NCI-H2171 (cell line): ENCODE measurements around the gene TRMT13.
"Not testable (repeated sequence)": the region's sequence is repeated elsewhere in the genome, so short reads cannot be mapped to it uniquely, and the experiment has no call there.

ENCODE experiments used
- DNase-seq: peaks from one replicate; lab custom pipeline; 2025; lab: John Stamatoyannopoulos, UW

The TRMT13 gene

GRCh38 chr1:100164216-100164615, 31.3 kb downstream of the TRMT13 start:
- peak; percentile 26 for DNase-seq

DNA sequence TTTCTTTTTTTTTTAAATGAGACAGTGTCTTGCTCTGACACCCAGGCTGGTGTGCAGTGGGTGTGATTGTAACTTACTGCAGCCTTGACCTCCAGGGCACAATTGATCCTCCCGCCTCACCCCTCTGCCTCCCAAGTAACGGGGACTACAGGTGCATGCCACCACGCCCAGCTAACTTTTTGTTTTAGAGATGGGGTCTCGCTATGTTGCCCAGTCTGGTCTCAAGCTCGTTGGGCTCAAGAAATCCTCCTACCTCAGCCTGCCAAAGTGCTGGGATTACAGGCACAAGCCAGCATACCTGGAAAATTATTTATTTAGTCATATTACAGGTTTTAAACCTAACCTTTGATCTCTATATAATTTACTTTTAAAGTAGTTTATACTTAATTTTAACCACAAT, 31.7 kb downstream of the TRMT13 start:
- DNase-seq, result no peak

DNA sequence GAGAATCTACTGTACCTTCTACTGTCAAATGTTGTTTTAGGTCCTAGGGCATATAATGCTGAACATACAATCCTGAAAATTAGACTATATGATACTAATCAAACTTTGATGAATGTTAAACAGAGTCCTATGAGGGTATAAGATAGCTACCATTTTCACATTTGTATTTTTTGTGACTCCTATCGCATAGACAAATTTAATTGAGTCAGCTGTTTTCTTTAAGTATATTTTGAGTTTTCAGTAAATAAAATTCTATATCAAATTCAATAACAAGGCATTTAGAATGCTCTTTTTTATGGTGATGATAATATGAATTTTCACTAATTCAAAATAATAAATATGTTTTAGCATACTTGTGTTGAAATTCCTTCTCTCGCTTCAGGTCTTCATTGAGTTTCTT, 35.1 kb downstream of the TRMT13 start:
- no peak for DNase-seq

GRCh38 chr1:100177295-100178041, 44.5 kb downstream of the TRMT13 start:
- no peak for DNase-seq

DNA sequence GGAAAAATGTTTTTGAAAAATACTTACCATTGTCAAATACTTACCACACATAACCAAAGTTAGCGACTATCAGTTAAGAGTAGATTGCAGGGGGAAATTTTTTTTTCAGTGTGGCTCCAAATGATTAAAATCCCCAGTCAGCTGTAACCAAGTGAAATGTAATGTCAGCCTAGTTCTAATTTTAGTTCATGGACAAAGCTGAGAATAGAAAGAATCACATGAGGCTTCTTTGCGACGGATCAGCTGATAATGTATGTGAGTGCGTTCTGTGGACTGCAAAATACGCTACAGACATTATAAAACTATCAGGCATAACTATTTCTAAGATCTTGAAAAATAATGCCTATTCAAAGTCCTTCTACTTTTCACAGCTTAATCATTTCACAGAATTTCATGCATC, 45.1 kb downstream of the TRMT13 start, which contains the start of gene LRRC39:
LRRC39 (minus strand) TSS at position 166 of the 400 bp plus-strand sequence. CDS start 9,740 bp downstream, outside the sequence.
- no peak for DNase-seq

- DNase-seq, result no peak
These were observed 50.4 kb downstream of the TRMT13 start for GRCh38 chr1:100183370-100183769.

GRCh38 chr1:100184536-100184935, 51.6 kb downstream of the TRMT13 start:
- DNase-seq, result no peak

GRCh38 chr1:100187912-100188311, 54.9 kb downstream of the TRMT13 start:
- no peak for DNase-seq

DNA sequence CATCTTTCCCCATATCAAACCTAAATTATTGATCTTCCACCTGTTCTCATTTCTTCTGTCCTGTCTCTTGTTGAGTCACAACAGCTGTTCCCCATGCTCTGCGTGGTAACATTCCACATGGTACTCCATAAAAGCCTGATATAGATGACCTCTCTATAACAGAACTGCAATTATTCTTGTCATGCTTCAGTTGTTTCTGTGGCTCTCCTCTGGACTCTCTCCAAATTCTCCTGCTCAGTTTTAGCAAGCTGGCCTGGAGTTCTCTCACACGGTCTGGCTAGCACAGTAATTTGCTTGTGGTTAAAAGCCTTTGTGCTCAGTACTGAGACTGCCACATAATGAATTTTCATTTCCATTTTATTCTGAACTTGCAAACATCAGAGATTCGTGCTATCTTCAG, 55.7 kb downstream of the TRMT13 start:
- peak; percentile 64 for DNase-seq

GRCh38 chr1:100198596-100198995, 65.6 kb downstream of the TRMT13 start:
- DNase-seq, result no peak

DNA sequence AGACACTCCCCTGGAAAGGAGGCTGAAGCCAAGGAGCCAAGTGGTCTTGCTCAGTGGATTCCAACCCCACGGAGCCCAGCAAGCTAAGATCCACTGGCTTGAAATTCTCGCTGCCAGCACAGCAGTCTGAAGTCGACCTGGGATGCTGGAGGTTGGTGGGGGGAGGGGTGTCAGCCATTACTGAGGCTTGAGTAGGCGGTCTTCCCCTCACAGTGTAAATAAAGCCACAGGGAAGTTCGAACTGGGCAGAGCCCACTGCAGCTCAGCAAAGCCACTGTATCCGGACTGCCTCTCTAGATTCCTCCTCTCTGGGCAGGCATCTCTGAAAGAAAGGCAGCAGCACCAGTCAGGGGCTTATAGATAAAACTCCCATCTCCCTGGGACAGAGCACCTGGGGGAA, 67.1 kb downstream of the TRMT13 start:
- not testable (repeated sequence) for DNase-seq
